ENCODE results near the gene NTN1.

The NTN1 gene

DNA sequence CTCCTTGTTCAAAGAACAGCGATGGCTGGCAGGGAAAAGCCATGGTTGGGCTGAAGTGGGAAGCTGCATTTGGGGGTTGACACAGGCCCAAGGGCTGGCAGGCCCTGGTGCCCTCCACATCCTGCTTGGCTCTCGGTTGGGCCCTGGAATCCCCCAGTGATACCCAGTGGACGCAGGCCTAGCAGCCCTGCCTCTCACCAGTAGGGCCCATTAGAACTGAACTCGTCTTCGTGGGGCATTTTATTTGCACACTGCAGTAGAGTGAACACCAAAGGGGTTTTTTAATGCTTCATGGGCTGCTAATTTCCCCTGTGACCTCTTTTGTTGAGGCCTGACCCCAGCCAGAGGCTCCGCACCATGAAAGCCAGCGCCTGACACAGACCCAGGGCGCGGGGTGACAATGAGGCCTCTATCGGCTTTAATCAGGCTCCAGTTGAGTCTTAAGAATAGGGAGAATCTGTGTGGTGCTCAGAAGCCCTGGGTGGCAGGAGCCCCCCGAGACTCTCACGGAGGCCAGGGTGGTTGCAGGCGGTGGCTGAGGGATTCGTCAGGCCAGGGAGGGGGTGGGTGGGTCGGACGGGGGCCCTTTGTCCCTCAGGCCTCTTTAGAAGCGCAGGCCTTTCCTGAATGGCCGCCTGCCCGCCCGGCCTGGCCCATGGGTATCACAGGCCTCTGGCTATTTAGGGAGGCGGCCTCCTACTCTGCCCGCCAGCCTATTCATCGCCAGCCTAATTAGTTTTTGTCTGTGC, 199.3 kb downstream of the NTN1 start:
- no peak for DNase-seq

DNA sequence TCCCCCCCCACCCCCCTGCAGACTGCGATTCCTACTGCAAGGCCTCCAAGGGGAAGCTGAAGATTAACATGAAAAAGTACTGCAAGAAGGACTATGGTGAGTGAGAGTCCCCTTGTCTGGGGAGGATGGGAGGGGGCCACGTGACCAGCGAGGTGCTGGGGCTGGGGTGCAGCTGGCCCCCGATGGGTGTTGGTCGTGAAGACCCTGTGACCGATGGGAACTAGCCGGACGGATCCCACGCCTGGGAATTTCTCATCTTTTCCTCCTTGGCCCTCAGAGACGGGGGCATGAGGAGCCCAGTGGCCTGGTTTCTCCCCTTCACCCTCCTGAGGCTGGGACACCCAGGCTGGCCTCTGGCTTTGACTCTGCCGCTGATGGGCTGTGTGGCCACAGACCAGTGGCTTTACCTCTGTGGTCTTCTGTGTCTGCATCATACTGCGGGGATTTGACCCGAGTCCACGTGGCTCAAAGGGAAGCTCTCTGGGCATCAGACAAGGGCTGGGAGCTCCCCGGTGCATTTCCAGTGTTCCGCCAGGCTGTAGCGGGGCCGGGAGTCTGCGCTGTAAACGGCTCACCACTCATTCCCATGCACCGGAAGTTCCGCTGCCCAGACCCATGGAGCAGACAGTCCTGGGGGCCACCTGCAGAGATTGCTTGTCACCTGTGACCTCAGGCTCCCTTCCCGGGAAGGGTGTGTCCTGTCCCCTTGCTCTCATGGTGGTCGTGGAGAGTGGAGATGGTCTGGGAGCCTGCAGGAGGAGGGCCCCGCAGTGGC, 200.0 kb downstream of the NTN1 start:
- no peak for DNase-seq

DNA sequence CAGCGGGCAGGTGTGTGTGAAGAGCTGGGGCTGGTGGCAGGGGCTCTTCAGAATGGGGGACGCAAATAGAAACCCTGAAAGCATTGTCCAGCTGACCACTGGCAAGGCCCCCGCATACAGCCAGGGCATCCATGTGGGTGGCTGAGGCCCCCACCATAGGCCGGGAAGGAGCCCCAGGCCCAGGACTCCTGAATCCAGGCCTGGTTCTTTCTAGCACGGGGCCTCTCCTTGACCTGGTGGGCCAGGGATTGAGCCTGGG, 200.5 kb downstream of the NTN1 start:
- no peak for DNase-seq

- no peak for DNase-seq
These were observed 202.2 kb downstream of the NTN1 start for GRCh38 chr17:9223531-9223930.

DNA sequence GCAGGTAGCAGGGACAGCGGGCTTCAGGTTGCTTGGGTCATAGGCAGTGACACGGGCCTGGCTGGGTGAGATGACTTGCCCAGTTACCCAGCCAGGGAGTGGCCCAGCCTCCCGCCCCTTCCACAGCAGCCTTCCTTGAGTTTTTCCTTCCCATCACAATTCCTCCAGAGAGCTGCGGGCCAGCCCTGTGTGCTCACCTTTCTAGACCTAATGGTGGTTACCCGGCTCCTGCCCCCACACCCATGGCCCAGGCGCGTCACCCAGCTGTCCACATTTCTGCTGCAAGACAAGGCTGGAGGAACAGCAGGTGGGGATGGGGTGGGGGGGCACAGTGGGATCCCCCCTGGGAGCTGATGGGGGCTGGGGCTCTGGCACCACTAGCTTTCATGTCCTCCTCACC, 203.2 kb downstream of the NTN1 start:
- DNase-seq, result no peak

DNA sequence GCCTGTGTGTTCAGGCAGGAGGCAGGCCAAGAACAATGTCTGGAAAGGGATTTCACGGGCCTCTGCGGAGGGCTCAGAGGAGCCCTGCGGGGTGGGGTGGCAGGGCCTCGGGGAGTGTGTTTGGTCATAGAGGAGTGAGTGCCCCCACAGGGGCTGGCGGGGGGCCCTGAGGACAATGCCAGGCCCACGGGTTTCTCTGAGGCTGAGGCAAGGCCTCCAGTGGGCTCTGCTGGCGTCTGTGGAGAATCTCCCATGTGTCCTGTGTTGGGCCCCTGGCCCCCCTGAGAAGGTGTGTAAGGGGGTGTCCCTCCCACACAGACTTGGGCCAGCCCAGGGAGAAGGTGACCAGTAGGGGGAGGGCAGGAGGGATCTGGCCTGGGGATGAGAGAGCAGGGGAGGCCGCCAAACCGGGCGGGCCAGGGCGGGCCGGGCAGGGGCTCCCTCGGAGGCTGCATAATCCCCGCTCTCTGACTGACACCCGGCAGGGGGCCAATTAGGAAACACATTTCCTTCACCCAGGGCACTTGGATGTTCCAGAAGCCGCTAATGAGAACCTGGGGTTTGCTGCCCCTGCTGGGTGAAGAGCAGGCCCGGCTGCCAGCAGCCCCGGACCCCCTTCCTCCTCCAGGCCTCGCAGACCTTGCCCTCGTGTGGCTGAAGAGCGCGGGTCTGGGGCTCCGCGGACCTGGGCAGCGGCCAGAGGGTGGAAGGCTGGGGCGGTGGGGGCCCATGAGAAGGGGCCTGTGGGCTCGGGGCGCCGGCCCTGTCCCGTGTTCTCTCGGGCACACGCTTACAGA, 204.2 kb downstream of the NTN1 start:
- no peak for DNase-seq

- no peak for DNase-seq
These were observed 205.0 kb downstream of the NTN1 start for GRCh38 chr17:9226130-9226793.

DNA sequence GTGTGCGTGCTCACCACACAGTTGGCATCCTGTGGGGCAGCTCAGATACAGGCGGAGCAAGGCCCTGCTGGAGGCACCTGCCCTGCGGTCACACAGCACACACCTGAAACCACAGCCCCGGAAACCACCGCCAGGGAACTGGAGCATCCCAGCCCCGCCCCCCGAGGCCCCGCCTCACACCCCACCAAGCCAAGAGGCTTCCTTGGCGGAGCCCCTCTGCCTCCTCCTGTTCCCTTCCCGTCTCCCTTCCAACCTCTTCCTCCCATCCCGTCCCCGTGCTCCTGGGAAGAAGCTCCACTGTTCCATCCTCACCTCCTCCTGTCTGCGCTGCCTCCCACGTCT, 205.5 kb downstream of the NTN1 start:
- DNase-seq, result no peak

GRCh38 chr17:9227819-9228407, 206.6 kb downstream of the NTN1 start:
- no peak for DNase-seq

DNA sequence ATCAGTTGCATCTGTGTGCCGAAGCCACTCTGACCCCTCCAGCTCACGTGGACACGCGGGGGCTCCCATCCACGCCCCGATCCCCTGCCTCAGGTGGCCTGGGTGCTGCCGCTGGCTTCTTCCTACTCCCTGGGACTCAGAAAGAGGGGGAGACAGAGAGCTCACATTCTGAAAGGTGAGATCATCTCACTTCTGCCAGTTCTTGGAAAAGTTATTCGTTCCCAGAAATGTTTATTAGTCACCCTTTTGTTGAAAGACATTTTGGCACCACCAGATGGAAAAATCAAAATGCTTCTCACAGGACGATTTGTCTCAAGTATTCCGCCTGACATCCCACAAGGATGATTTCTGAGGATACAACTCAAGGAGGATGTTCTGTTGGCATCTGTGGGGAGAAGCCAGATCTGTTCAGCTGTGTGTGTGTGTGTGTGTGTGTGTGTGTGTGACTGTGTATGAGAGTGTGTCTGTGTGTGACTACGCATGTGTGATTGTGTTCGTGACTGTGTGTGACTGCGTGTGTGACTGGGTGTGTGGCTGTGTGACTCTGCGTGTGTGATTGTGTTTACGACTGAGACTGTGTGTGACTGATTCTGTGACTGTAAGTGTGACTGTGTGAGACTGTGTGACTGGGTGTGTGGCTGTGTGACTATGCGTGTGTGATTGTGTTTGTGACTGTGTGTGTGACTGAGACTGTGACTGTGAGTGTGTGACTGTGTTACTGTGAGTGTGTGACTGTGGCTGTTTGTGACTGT, 207.3 kb downstream of the NTN1 start:
- DNase-seq, result no peak

- DNase-seq, result no peak
These were observed 208.0 kb downstream of the NTN1 start for GRCh38 chr17:9229160-9229825.

- DNase-seq, result no peak
These were observed 208.5 kb downstream of the NTN1 start for GRCh38 chr17:9229826-9230201.

- no peak for DNase-seq
These were observed 209.0 kb downstream of the NTN1 start for GRCh38 chr17:9230346-9230745.

GRCh38 chr17:9230861-9231260, 209.6 kb downstream of the NTN1 start:
- DNase-seq, result no peak

DNA sequence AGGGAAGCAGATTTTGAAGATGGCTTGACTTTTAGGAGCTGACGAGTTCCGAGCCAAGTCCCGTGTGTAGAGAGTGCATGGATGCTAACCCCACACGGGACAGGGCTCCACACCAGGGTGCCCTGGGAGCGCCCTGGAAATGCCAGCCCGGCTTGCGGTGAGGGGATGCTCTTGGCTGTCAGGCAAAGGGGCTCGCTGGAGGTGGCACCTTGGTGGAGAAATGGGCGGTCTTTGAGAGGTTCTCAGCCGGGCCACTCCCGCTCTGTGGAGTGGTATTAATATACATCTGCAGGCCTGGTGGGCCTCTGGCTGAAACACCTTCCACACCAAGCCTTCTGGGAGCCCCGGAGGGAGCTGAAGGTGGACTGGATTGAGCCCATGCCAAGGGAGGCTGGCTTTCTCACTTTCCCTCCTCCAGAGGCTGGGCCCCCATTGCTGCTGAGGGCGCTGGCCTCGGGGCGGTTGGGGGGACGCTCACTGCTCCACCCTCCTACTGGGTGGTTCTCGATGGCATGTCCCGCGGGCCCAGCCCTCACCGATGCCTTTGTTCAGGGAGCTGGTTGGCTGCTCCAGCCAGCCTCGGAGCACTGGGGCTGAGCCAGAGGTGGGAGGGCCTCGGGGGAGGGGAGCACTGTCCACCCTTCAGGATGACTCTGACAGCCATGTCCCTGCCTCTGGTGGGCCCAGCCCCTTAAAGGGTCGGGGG, 210.3 kb downstream of the NTN1 start:
- DNase-seq, result no peak

- DNase-seq, result no peak
These were observed 210.8 kb downstream of the NTN1 start for GRCh38 chr17:9232155-9232475.

GRCh38 chr17:9232591-9233270, 211.4 kb downstream of the NTN1 start:
- no peak for DNase-seq

DNA sequence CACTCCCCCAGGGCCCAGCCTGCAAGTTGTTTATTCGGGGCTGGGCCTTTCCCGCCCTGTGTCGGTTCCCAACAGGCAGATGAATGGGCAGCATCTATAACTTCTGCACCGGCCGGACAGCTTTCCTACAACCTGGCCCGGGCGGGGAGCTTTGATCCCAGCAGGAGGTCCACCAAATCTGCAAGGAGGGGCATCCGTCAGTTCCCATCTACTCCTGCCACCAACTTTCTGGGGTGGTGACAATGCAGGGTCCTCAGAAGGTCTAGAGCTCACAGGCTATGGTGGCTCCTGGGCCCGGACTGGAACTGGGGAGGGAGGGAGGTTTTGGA, 211.9 kb downstream of the NTN1 start:
- DNase-seq, result no peak

GRCh38 chr17:9233761-9234160, 212.5 kb downstream of the NTN1 start:
- DNase-seq, result no peak

DNA sequence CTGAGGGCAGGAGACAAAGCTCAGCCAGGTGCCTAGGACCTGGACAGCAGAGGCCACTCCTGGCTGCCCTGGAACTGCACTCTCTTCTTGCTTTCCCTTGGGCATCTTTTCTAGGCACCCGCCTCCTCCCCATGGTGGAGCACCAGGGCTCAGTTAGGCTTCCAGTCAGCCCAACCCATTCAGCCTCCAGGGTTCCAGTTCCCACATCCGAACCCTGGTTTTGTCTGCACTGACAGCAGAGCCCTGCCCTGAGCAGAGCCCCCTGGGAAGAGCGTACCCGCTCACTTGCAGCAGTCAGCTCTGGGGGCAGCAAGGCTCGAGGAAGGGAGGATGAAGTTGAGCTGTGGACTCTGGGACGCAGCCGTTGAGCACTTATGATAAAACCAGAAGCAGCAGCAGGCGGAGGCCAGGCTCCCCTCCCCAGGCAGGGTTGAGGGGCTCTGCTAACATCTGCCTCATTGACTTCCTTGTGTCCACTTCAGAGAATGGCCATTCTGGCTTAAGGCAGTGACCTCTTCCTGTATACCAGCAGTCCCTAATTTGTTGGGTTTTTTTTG, 213.2 kb downstream of the NTN1 start:
- DNase-seq, result no peak

- no peak for DNase-seq
These were observed 214.0 kb downstream of the NTN1 start for GRCh38 chr17:9235346-9235745.
